K562 (cell line): Measurements from ENCODE around the gene IFT22. TPM values are rescaled to one million over a fixed set of nuclear protein-coding genes. Genes with fewer than 3 reads are reported as not detected.

Source experiments
- E2F6 ChIP-seq, 2 experiments: IDR thresholded peaks; 2 replicates each; pipeline ENCODE4 v1.6.1; 2011; ENCODE audit warnings: borderline replicate concordance in 1 of 2, control low read depth in 1 of 2, low read depth in 1 of 2, low read length in 1 of 2, mild to moderate bottlenecking in 1 of 2, mixed read lengths in 1 of 2, moderate library complexity in 1 of 2; ENCODE audit not compliant: insufficient read depth in 1 of 2, insufficient read length in 1 of 2, poor library complexity in 1 of 2, severe bottlenecking in 1 of 2; ENCODE audit errors: extremely low read depth in 1 of 2
- HBP1 ChIP-seq: fragments of 450-650 bp; formaldehyde crosslinking; IDR thresholded peaks from 2 replicates; pipeline ENCODE4 v1.4.0; 2022; ENCODE audit warnings: missing genetic modification characterization
- HDAC3 ChIP-seq: fragments of 450-650 bp; IDR thresholded peaks from 2 replicates; pipeline ENCODE4 v1.6.1; 2018; ENCODE audit warnings: borderline replicate concordance, mild to moderate bottlenecking, moderate library complexity; ENCODE audit not compliant: partially characterized antibody
- HDGF ChIP-seq: fragments of 450-650 bp; IDR thresholded peaks from 2 replicates; pipeline ENCODE4 v1.6.1; 2016
- HIVEP1 ChIP-seq: fragments of 250-450 bp; sonication (Bioruptor Pico); IDR thresholded peaks from 2 replicates; pipeline ENCODE4 v1.4.0; 2020; ENCODE audit warnings: mild to moderate bottlenecking
- HOMEZ ChIP-seq: fragments of 250-450 bp; sonication (Bioruptor Pico); IDR thresholded peaks from 2 replicates; pipeline ENCODE4 v1.4.0; 2020; ENCODE audit warnings: mild to moderate bottlenecking, moderate library complexity
- IRF2 ChIP-seq: sonication (generic); formaldehyde crosslinking; IDR thresholded peaks from 2 replicates; pipeline ENCODE4 v1.8.1; 2022; ENCODE audit warnings: mild to moderate bottlenecking, missing genetic modification reagents
- SP2 ChIP-seq: IDR thresholded peaks from 2 replicates; pipeline ENCODE4 v1.6.1; 2011; ENCODE audit warnings: mild to moderate bottlenecking, low read depth, low read length, moderate library complexity; ENCODE audit not compliant: poor library complexity, severe bottlenecking; ENCODE audit errors: extremely low read depth
- SRSF3 ChIP-seq: fragments of 200-400 bp; formaldehyde crosslinking; IDR thresholded peaks from 2 replicates; pipeline ENCODE4 v1.6.1; 2016; ENCODE audit warnings: mild to moderate bottlenecking, low read length, moderate library complexity; ENCODE audit not compliant: insufficient read depth
- SRSF9 ChIP-seq: fragments of 200-400 bp; formaldehyde crosslinking; IDR thresholded peaks from 2 replicates; pipeline ENCODE4 v1.6.1; 2017; ENCODE audit warnings: low read depth, low read length, borderline replicate concordance
- U2AF1 ChIP-seq: fragments of 200-400 bp; formaldehyde crosslinking; optimal IDR thresholded peaks from 2 replicates; pipeline ENCODE3; 2017; ENCODE audit warnings: mild to moderate bottlenecking, low read depth, low read length, moderate library complexity
- ZBTB34 ChIP-seq: fragments of 250-450 bp; sonication (Bioruptor Pico); IDR thresholded peaks from 2 replicates; pipeline ENCODE4 v1.8.0; 2021; ENCODE audit warnings: mild to moderate bottlenecking, moderate library complexity
- ZNF551 ChIP-seq: fragments of 250-450 bp; sonication (Bioruptor Pico); IDR thresholded peaks from 2 replicates; pipeline ENCODE4 v1.5.0; 2021; ENCODE audit warnings: mild to moderate bottlenecking, moderate library complexity
- polyA plus RNA-seq, 8 experiments: library from polyadenylated mRNA; depleted of rRNA in 4 of 8; stranded (reverse) in 5 of 8; unstranded in 3 of 8; fragments of >200 nt; fragmentation: Nextera tagmentation in 2 of 8; fragmentation: Illumina TruSeq in 1 of 8; extraction: Ambion mirVana in 2 of 8; extraction: Trizol in 1 of 8; gene quantifications; 2 replicates each; pipeline versions ENCODE4 v1.2.1 to v1.2.3, GENCODE V29; 2011 to 2014; ENCODE audit warnings: inconsistent platforms in 1 of 8, missing spikeins in 1 of 8
- total RNA-seq, 7 experiments: library from RNA; depleted of rRNA in 6 of 7; stranded (reverse); fragments of >200 nt in 6 of 7; fragmentation: Illumina TruSeq in 2 of 7; extraction: Trizol in 2 of 7; gene quantifications; 2 replicates each; pipeline versions ENCODE4 v1.2.1 to v1.2.3, GENCODE V29; 2011 to 2021; ENCODE audit warnings: low replicate concordance in 1 of 7
- TF ChIP-seq, protein P1 (sequence below): sonication (generic); formaldehyde crosslinking; IDR thresholded peaks from 2 replicates; pipeline ENCODE4 v1.8.0; 2023; ENCODE audit warnings: missing genetic modification reagents, mild to moderate bottlenecking, borderline replicate concordance

IFT22 gene
- total and polyA plus RNA-seq, 9 of the 15 experiments (the other 6 are each of a cell fraction or from before 2014, with no cell fraction given): 6.3 to 18.2 (median 7.7) TPM

- TF ChIP-seq E2F6 (IDR thresholded peaks at IDR 0.05; ENCODE audit: borderline replicate concordance in 1 of 2, extremely low read depth in 1 of 2, insufficient read depth in 1 of 2, insufficient read length in 1 of 2, low read depth in 1 of 2, low read length in 1 of 2, poor library complexity in 1 of 2, severe bottlenecking in 1 of 2): no peak
- no peak for TF ChIP-seq SP2
- no peak for TF ChIP-seq SRSF9
- no peak for TF ChIP-seq ZBTB34 (CRISPR knock-in tag)
- no peak for TF ChIP-seq IRF2
- peak; percentile 83 for TF ChIP-seq HDAC3
- no peak for TF ChIP-seq ZNF551
- TF ChIP-seq HDGF: no peak
- no peak for TF ChIP-seq U2AF1
- TF ChIP-seq HIVEP1 (CRISPR knock-in tag): no peak
- TF ChIP-seq, protein P1, sequence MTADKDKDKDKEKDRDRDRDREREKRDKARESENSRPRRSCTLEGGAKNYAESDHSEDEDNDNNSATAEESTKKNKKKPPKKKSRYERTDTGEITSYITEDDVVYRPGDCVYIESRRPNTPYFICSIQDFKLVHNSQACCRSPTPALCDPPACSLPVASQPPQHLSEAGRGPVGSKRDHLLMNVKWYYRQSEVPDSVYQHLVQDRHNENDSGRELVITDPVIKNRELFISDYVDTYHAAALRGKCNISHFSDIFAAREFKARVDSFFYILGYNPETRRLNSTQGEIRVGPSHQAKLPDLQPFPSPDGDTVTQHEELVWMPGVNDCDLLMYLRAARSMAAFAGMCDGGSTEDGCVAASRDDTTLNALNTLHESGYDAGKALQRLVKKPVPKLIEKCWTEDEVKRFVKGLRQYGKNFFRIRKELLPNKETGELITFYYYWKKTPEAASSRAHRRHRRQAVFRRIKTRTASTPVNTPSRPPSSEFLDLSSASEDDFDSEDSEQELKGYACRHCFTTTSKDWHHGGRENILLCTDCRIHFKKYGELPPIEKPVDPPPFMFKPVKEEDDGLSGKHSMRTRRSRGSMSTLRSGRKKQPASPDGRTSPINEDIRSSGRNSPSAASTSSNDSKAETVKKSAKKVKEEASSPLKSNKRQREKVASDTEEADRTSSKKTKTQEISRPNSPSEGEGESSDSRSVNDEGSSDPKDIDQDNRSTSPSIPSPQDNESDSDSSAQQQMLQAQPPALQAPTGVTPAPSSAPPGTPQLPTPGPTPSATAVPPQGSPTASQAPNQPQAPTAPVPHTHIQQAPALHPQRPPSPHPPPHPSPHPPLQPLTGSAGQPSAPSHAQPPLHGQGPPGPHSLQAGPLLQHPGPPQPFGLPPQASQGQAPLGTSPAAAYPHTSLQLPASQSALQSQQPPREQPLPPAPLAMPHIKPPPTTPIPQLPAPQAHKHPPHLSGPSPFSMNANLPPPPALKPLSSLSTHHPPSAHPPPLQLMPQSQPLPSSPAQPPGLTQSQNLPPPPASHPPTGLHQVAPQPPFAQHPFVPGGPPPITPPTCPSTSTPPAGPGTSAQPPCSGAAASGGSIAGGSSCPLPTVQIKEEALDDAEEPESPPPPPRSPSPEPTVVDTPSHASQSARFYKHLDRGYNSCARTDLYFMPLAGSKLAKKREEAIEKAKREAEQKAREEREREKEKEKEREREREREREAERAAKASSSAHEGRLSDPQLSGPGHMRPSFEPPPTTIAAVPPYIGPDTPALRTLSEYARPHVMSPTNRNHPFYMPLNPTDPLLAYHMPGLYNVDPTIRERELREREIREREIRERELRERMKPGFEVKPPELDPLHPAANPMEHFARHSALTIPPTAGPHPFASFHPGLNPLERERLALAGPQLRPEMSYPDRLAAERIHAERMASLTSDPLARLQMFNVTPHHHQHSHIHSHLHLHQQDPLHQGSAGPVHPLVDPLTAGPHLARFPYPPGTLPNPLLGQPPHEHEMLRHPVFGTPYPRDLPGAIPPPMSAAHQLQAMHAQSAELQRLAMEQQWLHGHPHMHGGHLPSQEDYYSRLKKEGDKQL (CRISPR knock-in tag): no peak
- no peak for TF ChIP-seq HBP1
- TF ChIP-seq HOMEZ: no peak
- TF ChIP-seq SRSF3: no peak
These were observed 55.7 kb downstream of the IFT22 start (continued) for GRCh38 chr7:101265622-101266516.
